Body of pancreas (tissue), 4 donors: ENCODE data around the gene IKBIP.

Experiments used
- POLR2A ChIP-seq, 3 donors: fragments of 450-650 bp; IDR thresholded peaks; one replicate each; pipeline ENCODE4 v1.6.1; 2016; ENCODE audit warnings: antibody characterized with exemption in 3 of 3, mild to moderate bottlenecking in 2 of 3
- TF ChIP-seq, protein P1 (sequence below), 7 experiments: fragments of 450-650 bp in 4 of 7; fragments of 200-600 bp in 3 of 7; sonication (generic) in 3 of 7; IDR thresholded peaks; one replicate each; pipeline ENCODE4 v1.5.1; 2016 to 2019; ENCODE audit warnings: antibody characterized with exemption in 7 of 7

DNA sequence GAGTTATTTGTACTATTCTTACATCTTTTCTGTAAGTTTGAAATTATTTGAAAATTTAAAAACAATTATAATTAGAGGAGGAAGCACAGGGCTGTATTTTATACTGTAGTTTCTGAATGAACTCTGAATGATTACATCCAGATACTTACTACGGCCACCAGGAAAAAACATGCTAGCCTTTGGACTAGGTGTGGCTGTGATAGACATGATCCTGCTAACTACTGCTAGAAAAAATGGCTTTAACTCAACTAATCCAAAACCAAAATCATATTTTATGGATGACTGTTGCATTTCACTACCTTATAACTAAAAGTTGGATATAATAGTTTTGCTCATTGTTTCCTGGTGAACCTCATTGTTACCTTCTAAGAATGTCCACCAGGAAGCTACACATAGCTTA lies 66.2 kb downstream of the IKBIP start:
- TF ChIP-seq, protein P1, sequence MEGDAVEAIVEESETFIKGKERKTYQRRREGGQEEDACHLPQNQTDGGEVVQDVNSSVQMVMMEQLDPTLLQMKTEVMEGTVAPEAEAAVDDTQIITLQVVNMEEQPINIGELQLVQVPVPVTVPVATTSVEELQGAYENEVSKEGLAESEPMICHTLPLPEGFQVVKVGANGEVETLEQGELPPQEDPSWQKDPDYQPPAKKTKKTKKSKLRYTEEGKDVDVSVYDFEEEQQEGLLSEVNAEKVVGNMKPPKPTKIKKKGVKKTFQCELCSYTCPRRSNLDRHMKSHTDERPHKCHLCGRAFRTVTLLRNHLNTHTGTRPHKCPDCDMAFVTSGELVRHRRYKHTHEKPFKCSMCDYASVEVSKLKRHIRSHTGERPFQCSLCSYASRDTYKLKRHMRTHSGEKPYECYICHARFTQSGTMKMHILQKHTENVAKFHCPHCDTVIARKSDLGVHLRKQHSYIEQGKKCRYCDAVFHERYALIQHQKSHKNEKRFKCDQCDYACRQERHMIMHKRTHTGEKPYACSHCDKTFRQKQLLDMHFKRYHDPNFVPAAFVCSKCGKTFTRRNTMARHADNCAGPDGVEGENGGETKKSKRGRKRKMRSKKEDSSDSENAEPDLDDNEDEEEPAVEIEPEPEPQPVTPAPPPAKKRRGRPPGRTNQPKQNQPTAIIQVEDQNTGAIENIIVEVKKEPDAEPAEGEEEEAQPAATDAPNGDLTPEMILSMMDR (IDR thresholded peaks at IDR 0.05): no peak
- TF ChIP-seq POLR2A (IDR thresholded peaks at IDR 0.05): no peak
